Gastroesophageal sphincter (tissue), 4 donors: ENCODE results near the gene SPO11. TPM values are rescaled to one million over a fixed set of nuclear protein-coding genes. Genes with fewer than 3 reads are reported as not detected.

Source experiments
- ATAC-seq: fragments of 150-250 bp; one replicate; pipeline ENCODE4 v1.9.1; 2016; ENCODE audit warnings: mild to moderate bottlenecking, moderate library complexity
- H3K27ac ChIP-seq, 4 donors: fragments of 200-600 bp; sonication (generic) in 3 of 4; 1 replicate in 3 of 4; 2 replicates in 1 of 4; pipeline ENCODE4 v1.5.1; 2016 to 2019
- H3K27me3 ChIP-seq: fragments of 200-600 bp; sonication (generic); one replicate; pipeline ENCODE4 v1.5.1; 2019
- H3K36me3 ChIP-seq, 2 donors: fragments of 200-600 bp; sonication (generic); one replicate each; pipeline ENCODE4 v1.5.1; 2019; ENCODE audit warnings: control low read depth in 1 of 2
- H3K4me1 ChIP-seq, 3 donors: fragments of 200-600 bp; sonication (generic); 1 replicate in 2 of 3; 2 replicates in 1 of 3; pipeline ENCODE4 v1.5.1; 2016 to 2019; ENCODE audit warnings: control low read depth in 2 of 3
- H3K4me3 ChIP-seq, 2 donors: fragments of 200-600 bp; sonication (generic); one replicate each; pipeline ENCODE4 v1.5.1; 2019; ENCODE audit warnings: mild to moderate bottlenecking in 1 of 2, moderate library complexity in 1 of 2
- H3K9me3 ChIP-seq, 3 donors: fragments of 200-600 bp; sonication (generic); one replicate each; pipeline ENCODE4 v1.5.1; 2017 to 2019; ENCODE audit warnings: control low read depth in 2 of 3
- EP300 ChIP-seq: sonication (generic); formaldehyde crosslinking; IDR thresholded peaks from one replicate; pipeline ENCODE4 v1.6.1; 2017; ENCODE audit warnings: antibody characterized with exemption, mild to moderate bottlenecking
- POLR2A ChIP-seq, 2 donors: fragments of 450-650 bp; IDR thresholded peaks; one replicate each; pipeline ENCODE4 v1.6.1; 2017; ENCODE audit warnings: antibody characterized with exemption in 2 of 2, mild to moderate bottlenecking in 2 of 2, moderate library complexity in 1 of 2
- POLR2AphosphoS5 ChIP-seq: sonication (generic); formaldehyde crosslinking; IDR thresholded peaks from one replicate; pipeline ENCODE4 v1.6.1; 2017; ENCODE audit warnings: antibody characterized with exemption
- WGBS, 2 donors: methylation state at CpG; one replicate each; pipeline ENCODE4 v1.1.5; 2018; ENCODE audit warnings: low coverage in 1 of 2; 5-methylcytosine and 5-hydroxymethylcytosine counted together
- total RNA-seq, 4 donors: library from RNA; depleted of rRNA; stranded (reverse); fragments of >200 nt; gene quantifications; one replicate each; pipeline ENCODE4 v1.1.0, GENCODE V29; 2016
- TF ChIP-seq, protein P1 (sequence below), 4 experiments: fragments of 200-600 bp in 2 of 4; fragments of 450-650 bp in 2 of 4; sonication (generic) in 1 of 4; IDR thresholded peaks; one replicate each; pipeline ENCODE4 v1.5.1; 2017 to 2019; ENCODE audit warnings: antibody characterized with exemption in 4 of 4, mild to moderate bottlenecking in 2 of 4, moderate library complexity in 2 of 4

Gene SPO11
- total RNA-seq, 4 donors from 2014 or later, result not detected

DNA sequence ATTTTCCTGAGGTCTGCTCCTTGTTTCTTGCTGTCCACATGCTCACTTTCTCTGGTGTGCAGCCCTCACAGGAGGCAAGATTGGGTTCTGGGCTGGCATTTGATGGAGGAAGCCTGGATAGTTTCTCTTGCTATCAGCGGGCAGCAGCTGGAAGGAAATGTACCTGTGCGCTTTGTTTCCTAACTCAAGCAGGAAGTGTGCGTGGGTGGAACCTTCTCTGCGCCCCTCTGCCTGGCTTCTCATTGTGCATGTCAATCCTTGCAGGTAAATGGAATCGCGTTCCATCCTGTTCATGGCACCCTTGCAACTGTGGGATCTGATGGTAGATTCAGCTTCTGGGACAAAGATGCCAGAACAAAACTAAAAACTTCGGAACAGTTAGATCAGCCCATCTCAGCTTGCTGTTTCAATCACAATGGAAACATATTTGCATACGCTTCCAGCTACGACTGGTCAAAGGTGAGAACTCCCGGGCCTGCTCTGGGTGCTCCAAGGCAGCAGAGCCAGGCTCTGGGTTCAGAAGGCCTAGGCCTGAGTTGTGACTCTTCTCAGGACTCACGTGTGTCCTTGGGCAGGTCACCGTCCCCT is 44.8 kb downstream of the SPO11 start:
- Histone ChIP-seq H3K4me3 (no peak overlapping the region), H3K27ac (peak overlapping the region in 1 of 4 donors; percentile 46), H3K9me3 (no peaks in the 10 kb centered on the region), H3K27me3 (no peaks in the 10 kb centered on the region), H3K36me3 (peaks cover 0 to 98% of the 10 kb centered on the region in 2 donors), H3K4me1 (no peaks in the 10 kb centered on the region)
- WGBS, 2 donors, result 77 to 88% methylated on average over 4 to 7 of the region's 12 CpGs
- TF ChIP-seq POLR2A (IDR thresholded peaks at IDR 0.05) (no peak), POLR2AphosphoS5 (no peak), EP300 (no peak)
- TF ChIP-seq, protein P1, sequence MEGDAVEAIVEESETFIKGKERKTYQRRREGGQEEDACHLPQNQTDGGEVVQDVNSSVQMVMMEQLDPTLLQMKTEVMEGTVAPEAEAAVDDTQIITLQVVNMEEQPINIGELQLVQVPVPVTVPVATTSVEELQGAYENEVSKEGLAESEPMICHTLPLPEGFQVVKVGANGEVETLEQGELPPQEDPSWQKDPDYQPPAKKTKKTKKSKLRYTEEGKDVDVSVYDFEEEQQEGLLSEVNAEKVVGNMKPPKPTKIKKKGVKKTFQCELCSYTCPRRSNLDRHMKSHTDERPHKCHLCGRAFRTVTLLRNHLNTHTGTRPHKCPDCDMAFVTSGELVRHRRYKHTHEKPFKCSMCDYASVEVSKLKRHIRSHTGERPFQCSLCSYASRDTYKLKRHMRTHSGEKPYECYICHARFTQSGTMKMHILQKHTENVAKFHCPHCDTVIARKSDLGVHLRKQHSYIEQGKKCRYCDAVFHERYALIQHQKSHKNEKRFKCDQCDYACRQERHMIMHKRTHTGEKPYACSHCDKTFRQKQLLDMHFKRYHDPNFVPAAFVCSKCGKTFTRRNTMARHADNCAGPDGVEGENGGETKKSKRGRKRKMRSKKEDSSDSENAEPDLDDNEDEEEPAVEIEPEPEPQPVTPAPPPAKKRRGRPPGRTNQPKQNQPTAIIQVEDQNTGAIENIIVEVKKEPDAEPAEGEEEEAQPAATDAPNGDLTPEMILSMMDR (IDR thresholded peaks at IDR 0.05), result no peak
- ATAC-seq, result no peak

DNA sequence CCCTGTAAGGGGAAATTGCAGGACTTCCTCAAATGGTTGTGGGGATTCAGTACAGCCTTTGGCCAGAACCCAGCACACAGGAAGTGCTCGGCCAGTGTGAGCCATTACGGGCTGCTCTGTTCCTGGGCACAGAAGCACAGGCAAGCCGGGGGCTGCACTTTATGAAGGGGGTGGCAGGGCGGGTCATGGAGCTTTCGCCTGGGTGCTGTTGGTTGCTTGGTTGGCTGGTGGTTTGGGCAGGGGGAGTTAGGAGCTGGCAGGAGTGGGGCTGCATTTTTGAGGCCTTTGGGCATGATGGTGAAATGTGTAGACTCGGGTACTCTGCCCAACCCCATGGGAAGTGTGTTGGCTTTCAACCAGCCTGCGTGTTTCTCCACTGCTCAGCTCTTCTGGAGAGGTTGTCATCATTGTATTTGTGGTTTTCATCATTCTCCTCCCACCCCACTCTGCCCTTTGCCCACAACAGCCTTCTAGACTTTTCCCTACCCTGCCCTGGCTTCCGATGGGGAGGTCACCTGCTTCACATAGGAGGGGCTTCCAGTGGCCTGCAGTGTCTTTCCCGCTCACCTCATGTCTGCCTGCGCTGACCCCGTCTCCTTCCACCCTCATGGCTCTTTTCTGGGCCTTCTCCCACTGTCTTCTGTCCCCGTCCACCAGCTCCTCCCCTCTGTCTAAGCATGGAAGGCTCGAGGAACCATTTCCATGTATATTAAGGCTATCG is 45.5 kb downstream of the SPO11 start:
- no peaks in the 10 kb centered on the region for H3K9me3 ChIP-seq
- peak overlapping the region in 2 of 4 donors; percentile 41 to 46 for H3K27ac ChIP-seq
- no peaks in the 10 kb centered on the region for H3K27me3 ChIP-seq
- WGBS, 2 donors, result 75 to 87% methylated on average over 7 to 8 of the region's 14 CpGs
- TF ChIP-seq POLR2AphosphoS5 (no peak), POLR2A (IDR thresholded peaks at IDR 0.05) (no peak)
- TF ChIP-seq, protein P1 (IDR thresholded peaks at IDR 0.05), result no peak
- H3K4me3 ChIP-seq, result peak overlapping the region in 1 of 2 donors; percentile 13
- peaks cover 0 to 98% of the 10 kb centered on the region in 2 donors for H3K36me3 ChIP-seq
- no peaks in the 10 kb centered on the region for H3K4me1 ChIP-seq
- ATAC-seq, result peak; percentile 73

DNA sequence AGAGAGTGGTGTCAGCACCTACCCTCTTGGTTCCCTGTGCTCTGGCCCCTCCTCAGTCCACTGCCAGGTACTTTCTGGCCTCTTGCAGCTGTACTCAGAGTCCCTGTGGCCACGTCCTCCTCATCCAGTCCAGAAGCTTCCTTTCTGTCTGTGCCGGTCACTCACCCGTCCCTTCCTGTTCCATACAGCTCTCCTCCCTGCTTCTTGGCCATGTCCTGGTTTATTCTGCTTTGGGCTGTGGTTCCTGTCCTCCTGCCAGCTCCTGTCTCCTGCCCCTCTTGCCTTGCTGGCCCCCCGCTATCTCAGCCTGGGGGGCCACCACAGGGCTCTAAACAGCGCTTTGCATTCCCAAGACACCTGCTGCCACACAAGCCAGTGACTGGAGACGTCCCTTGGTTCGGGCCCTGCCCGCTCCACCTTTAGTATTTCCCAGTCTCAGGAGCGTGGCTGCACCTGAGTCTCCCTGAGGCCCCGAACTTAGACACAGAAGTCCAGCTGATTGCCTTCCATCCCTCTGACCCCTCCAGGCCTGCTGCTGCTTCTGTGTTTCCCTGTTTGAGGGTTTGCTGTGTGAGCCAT is 46.1 kb downstream of the SPO11 start:
- no peaks in the 10 kb centered on the region for H3K4me1 ChIP-seq
- WGBS, 2 donors, result 85 to 89% methylated on average over 2 to 9 of the region's 10 CpGs
- peak overlapping the region in 2 of 4 donors; percentile 41 to 46 for H3K27ac ChIP-seq
- no peaks in the 10 kb centered on the region for H3K27me3 ChIP-seq
- ATAC-seq, result no peak
- no peak for TF ChIP-seq POLR2AphosphoS5
- TF ChIP-seq, protein P1 (IDR thresholded peaks at IDR 0.05), result no peak
- no peak for TF ChIP-seq EP300
- TF ChIP-seq POLR2A (IDR thresholded peaks at IDR 0.05), result no peak
- peaks cover 0 to 98% of the 10 kb centered on the region in 2 donors for H3K36me3 ChIP-seq
- H3K4me3 ChIP-seq, result peak overlapping the region in 1 of 2 donors; percentile 13
- H3K9me3 ChIP-seq, result no peaks in the 10 kb centered on the region

DNA sequence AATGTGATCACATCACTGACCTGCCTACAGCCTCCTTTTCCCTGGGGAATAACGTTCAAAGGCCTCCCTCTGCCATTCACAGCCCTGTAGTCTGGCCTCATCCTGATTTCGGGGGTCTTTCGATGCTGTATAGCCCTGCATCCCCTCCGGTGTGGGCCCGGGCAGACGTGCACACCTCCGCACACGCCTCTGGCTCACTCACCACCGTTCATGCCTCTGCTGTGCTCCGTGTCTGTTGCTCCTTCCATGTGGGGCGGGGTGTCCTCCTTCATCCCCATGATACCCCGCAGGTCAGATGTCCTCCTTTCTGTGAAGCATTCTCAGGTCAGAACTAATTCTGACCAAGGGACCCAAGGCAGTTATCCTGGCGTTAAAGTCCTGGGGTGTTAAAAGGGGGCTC is 47.7 kb downstream of the SPO11 start:
- Histone ChIP-seq H3K4me1 (peaks cover 0 to 9% (median 0%) of the 10 kb centered on the region in 3 donors), H3K27me3 (no peaks in the 10 kb centered on the region), H3K36me3 (peaks cover 0 to 87% of the 10 kb centered on the region in 2 donors), H3K4me3 (no peak overlapping the region), H3K9me3 (no peaks in the 10 kb centered on the region), H3K27ac (no peak overlapping the region)
- no peak for TF ChIP-seq EP300
- ATAC-seq, result no peak
- WGBS, 2 donors, result 75 to 77% methylated on average over 13 of the region's 13 CpGs

DNA sequence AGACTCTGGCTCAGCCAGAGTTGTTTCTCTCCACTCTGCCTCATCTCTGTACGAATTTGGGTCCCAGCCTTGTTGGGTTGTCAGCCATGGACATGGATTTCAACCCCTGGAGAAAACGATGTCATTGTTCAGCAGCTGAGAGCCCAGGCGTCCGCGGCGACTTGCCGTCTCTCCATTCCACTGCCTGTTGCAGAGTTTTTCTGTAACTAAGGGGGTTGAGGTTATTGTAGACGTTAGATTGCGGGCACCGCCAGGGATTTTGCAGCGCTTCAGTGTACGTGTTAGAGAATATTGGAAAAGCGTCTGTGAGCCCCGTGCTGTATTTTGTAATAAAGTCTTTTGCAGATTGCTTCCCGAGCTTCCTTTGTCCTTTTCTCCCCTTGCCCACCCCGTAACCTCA is 48.5 kb downstream of the SPO11 start:
- no peak for TF ChIP-seq POLR2A (IDR thresholded peaks at IDR 0.05)
- TF ChIP-seq POLR2AphosphoS5, result no peak
- TF ChIP-seq, protein P1 (IDR thresholded peaks at IDR 0.05), result no peak
- no peak for TF ChIP-seq EP300
- Histone ChIP-seq H3K4me1 (peaks cover 0 to 9% (median 0%) of the 10 kb centered on the region in 3 donors), H3K27ac (no peak overlapping the region), H3K9me3 (no peaks in the 10 kb centered on the region), H3K36me3 (peaks cover 0 to 80% of the 10 kb centered on the region in 2 donors), H3K4me3 (no peak overlapping the region), H3K27me3 (no peaks in the 10 kb centered on the region)
- no peak for ATAC-seq
- 71 to 91% methylated on average over 5 to 14 of the region's 16 CpGs for WGBS, 2 donors
